GM12878 (cell line): ENCODE results near the gene RAP1GAP. TPM values are rescaled to one million over a fixed set of nuclear protein-coding genes. Genes with fewer than 3 reads are reported as not detected.

Experiments
- ATAC-seq: fragments of 200-7000 bp; cut with Tn5 transposase; 3 replicates; pipeline ENCODE4 v1.9.1; 2020; ENCODE audit warnings: mild to moderate bottlenecking, moderate library complexity
- BruUV-seq: library from RNA; stranded (reverse); fragments of 400-500 nt; replicated peaks from 2 replicates; lab custom pipeline; 2021; lab: Mats Ljungman, UMichigan
- CTCF ChIA-PET: fragments of 300-600 bp; sonication (Branson Sonifier 250); formaldehyde crosslinking; extraction: SDS; loops from one replicate; lab custom pipeline; 2021; ENCODE audit warnings: inconsistent platforms; lab: Yijun Ruan, JAX
- POLR2A ChIA-PET: fragments of 350-600 bp; formaldehyde crosslinking; extraction: SDS; loops from one replicate; lab custom pipeline; 2021; ENCODE audit warnings: inconsistent platforms; lab: Charles Lee
- RAD21 ChIA-PET: fragments of 300-600 bp; sonication (Branson Sonifier 250); formaldehyde crosslinking; loops from one replicate; lab custom pipeline; 2023; ENCODE audit warnings: antibody characterized with exemption; ENCODE audit not compliant: unreplicated experiment; lab: Charles Lee
- SMC1A ChIA-PET: fragments of 300-600 bp; sonication (Branson Sonifier 250); formaldehyde crosslinking; loops from one replicate; lab custom pipeline; 2023; ENCODE audit not compliant: unreplicated experiment, uncharacterized antibody; lab: Charles Lee
- DNase-seq: peaks from one replicate; pipeline ENCODE4 v3.0.0-alpha.2; 2011; ENCODE audit warnings: low read depth, low spot score
- FAIRE-seq: peaks from 3 replicates; lab custom pipeline; 2011; peaks lifted over from hg19 to GRCh38; lab: Jason Lieb, UNC
- H2AFZ ChIP-seq: 2 replicates; pipeline ENCODE4 v1.6.0; 2011; ENCODE audit warnings: low read depth, low read length, control low read depth; ENCODE audit not compliant: control insufficient read depth
- H3K27ac ChIP-seq: 2 replicates; pipeline ENCODE4 v1.5.1; 2011; ENCODE audit warnings: control low read depth; ENCODE audit not compliant: control insufficient read depth, insufficient read depth
- H3K27me3 ChIP-seq, 2 experiments: replicated peaks in 1 of 2; 2 replicates each; pipeline versions ENCODE4 v1.6.0 to v1.6.1; 2011; ENCODE audit warnings: low read length in 1 of 2; ENCODE audit not compliant: control insufficient read depth in 2 of 2, insufficient read depth in 2 of 2
- H3K36me3 ChIP-seq, 2 experiments: 2 replicates each; pipeline ENCODE4 v1.5.1; 2011; ENCODE audit warnings: low read length in 1 of 2; ENCODE audit not compliant: control insufficient read depth in 2 of 2, insufficient read depth in 2 of 2
- H3K4me1 ChIP-seq: 2 replicates; pipeline ENCODE4 v1.6.1; 2011; ENCODE audit warnings: mild to moderate bottlenecking, low read length, moderate library complexity, mixed read lengths; ENCODE audit not compliant: control insufficient read depth, insufficient read depth
- H3K4me2 ChIP-seq: 2 replicates; pipeline ENCODE4 v1.6.0; 2011; ENCODE audit warnings: control low read depth; ENCODE audit not compliant: control insufficient read depth, insufficient read depth
- H3K4me3 ChIP-seq: fragments of 200-600 bp; sonication (generic); 2 replicates; pipeline ENCODE4 v1.5.1; 2016
- H3K79me2 ChIP-seq: 2 replicates; pipeline ENCODE4 v1.6.0; 2011; ENCODE audit warnings: low read length; ENCODE audit not compliant: control insufficient read depth, insufficient read depth
- H3K9ac ChIP-seq: 2 replicates; pipeline ENCODE4 v1.8.0; 2011; ENCODE audit warnings: low read length, control low read depth, mixed read lengths; ENCODE audit not compliant: control insufficient read depth, insufficient read depth
- H3K9me3 ChIP-seq: replicated peaks from 3 replicates; pipeline ENCODE4 v1.5.1; 2011; ENCODE audit warnings: mild to moderate bottlenecking, low read length; ENCODE audit not compliant: control insufficient read depth, insufficient read depth
- H4K20me1 ChIP-seq: 2 replicates; pipeline ENCODE4 v1.6.0; 2011; ENCODE audit not compliant: control insufficient read depth, insufficient read depth
- CHD2 ChIP-seq: IDR thresholded peaks from 2 replicates; pipeline ENCODE4 v1.6.1; 2011; ENCODE audit warnings: low read depth, low read length, improper control_type of control experiment, borderline replicate concordance
- EP300 ChIP-seq, 2 experiments: fragments of 150-350 bp in 1 of 2; IDR thresholded peaks; 2 replicates each; pipeline ENCODE4 v1.6.1; 2011 to 2012; ENCODE audit warnings: low read depth in 2 of 2, low read length in 2 of 2, borderline replicate concordance in 1 of 2, improper control_type of control experiment in 1 of 2, inconsistent platforms in 1 of 2; ENCODE audit not compliant: control insufficient read depth in 1 of 2
- GATAD2B ChIP-seq: fragments of 450-650 bp; conservative IDR thresholded peaks from 2 replicates; pipeline ENCODE4 v1.6.1; 2017; ENCODE audit warnings: low read depth, mild to moderate bottlenecking, moderate library complexity
- HDAC6 ChIP-seq: fragments of 200-600 bp; sonication (generic); IDR thresholded peaks from one replicate; pipeline ENCODE4 v1.8.0; 2017; ENCODE audit warnings: antibody characterized with exemption; ENCODE audit not compliant: unreplicated experiment
- HDGF ChIP-seq: fragments of 450-650 bp; IDR thresholded peaks from 2 replicates; pipeline ENCODE4 v1.6.1; 2016; ENCODE audit warnings: antibody characterized with exemption
- MEF2B ChIP-seq: fragments of 450-650 bp; IDR thresholded peaks from 2 replicates; pipeline ENCODE4 v1.6.1; 2018; ENCODE audit warnings: mild to moderate bottlenecking, moderate library complexity; ENCODE audit not compliant: partially characterized antibody, poor library complexity, severe bottlenecking
- RAD21 ChIP-seq: IDR thresholded peaks from 2 replicates; pipeline ENCODE4 v1.6.1; 2011; ENCODE audit warnings: mild to moderate bottlenecking, low read depth, low read length, moderate library complexity; ENCODE audit not compliant: insufficient read depth
- RBBP5 ChIP-seq: fragments of 200-600 bp; sonication (generic); conservative IDR thresholded peaks from 2 replicates; pipeline ENCODE4 v1.6.1; 2016
- TARDBP ChIP-seq: IDR thresholded peaks from 2 replicates; pipeline ENCODE4 v1.6.1; 2016; ENCODE audit warnings: borderline replicate concordance
- TCF12 ChIP-seq: IDR thresholded peaks from 2 replicates; pipeline ENCODE4 v1.6.1; 2011; ENCODE audit warnings: low read depth, mild to moderate bottlenecking, low read length
- WGBS: methylation state at CpG from one replicate; pipeline ENCODE4 v1.1.6; 2016; ENCODE audit warnings: low lambda C conversion rate; ENCODE audit not compliant: insufficient replicate concordance, insufficient coverage; ENCODE audit errors: missing lambda C conversion rate; 5-methylcytosine and 5-hydroxymethylcytosine counted together
- in situ Hi-C: fragments of 300-500 bp; cut with MboI; formaldehyde crosslinking; loops from 9 replicates; pipeline ENCODE4 v1.14.3; 2018; ENCODE audit warnings: mixed read lengths
- intact Hi-C: fragments of 100-400 bp; cut with micrococcal nuclease; formaldehyde crosslinking; loops from one replicate; pipeline ENCODE4 v1.14.2; 2022; ENCODE audit not compliant: unreplicated experiment
- polyA plus RNA-seq, 11 experiments: library from polyadenylated mRNA; depleted of rRNA in 4 of 11; unstranded in 6 of 11; stranded (reverse) in 5 of 11; fragments of >200 nt; fragmentation: Nextera tagmentation in 4 of 11; fragmentation: Illumina TruSeq in 1 of 11; extraction: Ambion mirVana in 4 of 11; extraction: Trizol in 1 of 11; gene quantifications; 1 replicate in 1 of 11; 2 replicates in 10 of 11; pipeline versions ENCODE4 v1.2.1 to v1.2.3, GENCODE V29; 2011 to 2016; ENCODE audit warnings: inconsistent platforms in 2 of 11, missing spikeins in 2 of 11, low read depth in 1 of 11
- total RNA-seq, 4 experiments: library from RNA; depleted of rRNA in 3 of 4; stranded (reverse); fragments of >200 nt in 3 of 4; fragmentation: Illumina TruSeq in 1 of 4; extraction: Trizol in 1 of 4; gene quantifications; 2 replicates each; pipeline versions ENCODE4 v1.2.1 to v1.2.3, GENCODE V29; 2013 to 2021
- TF ChIP-seq, protein P1 (sequence below): IDR thresholded peaks from 2 replicates; pipeline ENCODE4 v1.6.1; 2011; ENCODE audit warnings: low read depth, low read length, improper control_type of control experiment, borderline replicate concordance
- TF ChIP-seq, protein P2 (sequence below): IDR thresholded peaks from 2 replicates; pipeline ENCODE4 v1.6.1; 2012; ENCODE audit warnings: mild to moderate bottlenecking, low read depth, low read length

The RAP1GAP gene
- total and polyA plus RNA-seq, 10 of the 15 experiments (the other 5 are each of a cell fraction or from before 2014, with no cell fraction given): 0.04 to 0.96 (median 0.09) TPM; not detected in 3

DNA sequence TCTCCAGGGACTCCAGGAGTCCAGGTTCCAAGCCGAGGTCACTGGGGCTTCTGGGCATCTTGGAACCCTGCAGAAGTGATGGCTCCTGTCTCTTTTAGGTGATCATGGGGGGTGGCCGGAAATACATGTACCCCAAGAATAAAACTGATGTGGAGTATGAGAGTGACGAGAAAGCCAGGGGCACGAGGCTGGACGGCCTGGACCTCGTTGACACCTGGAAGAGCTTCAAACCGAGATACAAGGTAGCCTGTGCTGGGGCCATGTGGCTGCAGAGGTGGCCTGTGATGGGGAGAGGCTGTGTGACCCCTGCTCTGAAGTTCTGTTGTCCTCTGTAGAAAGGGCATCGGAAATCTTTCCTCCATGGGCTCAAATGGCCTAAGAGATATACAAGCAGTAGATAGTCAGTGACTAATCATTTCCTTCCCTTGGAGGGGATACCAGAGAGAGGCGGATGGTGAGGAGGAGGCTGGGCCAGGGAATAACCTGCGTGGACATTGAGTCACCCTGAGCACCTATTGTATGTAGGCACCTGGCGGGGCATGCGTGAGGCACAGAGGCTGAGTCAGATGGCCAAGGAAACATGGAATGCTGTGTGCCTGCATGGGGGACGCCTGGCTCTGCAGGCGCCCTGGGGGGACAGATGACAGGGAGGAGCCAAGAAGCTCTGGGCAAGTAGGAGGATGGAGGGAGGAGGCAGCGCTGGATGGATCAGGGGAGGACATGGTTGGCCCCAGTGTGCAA lies 101.0 kb downstream of the RAP1GAP start:
- Histone ChIP-seq H3K4me2 (no peak overlapping the region), H3K79me2 (no peaks in the 10 kb centered on the region), H3K27me3 (no peaks in the 10 kb centered on the region; a peak in 1 of 4 replicates), H3K4me3 (no peak overlapping the region), H4K20me1 (no peaks in the 10 kb centered on the region), H2AFZ (no peak overlapping the region), H3K9ac (no peak overlapping the region), H3K36me3 (no peaks in the 10 kb centered on the region), H3K9me3 (no peaks in the 10 kb centered on the region), H3K4me1 (no peaks in the 10 kb centered on the region), H3K27ac (no peak overlapping the region)
- POLR2A ChIA-PET: no interaction called here
- FAIRE-seq (no peak), ATAC-seq (no peak), DNase-seq (no peak)
- CTCF ChIA-PET: no interaction called here
- no TSS peak for BruUV-seq
- TF ChIP-seq HDAC6: no peak
- TF ChIP-seq MEF2B: no peak
- no peak for TF ChIP-seq HDGF
- no peak for TF ChIP-seq GATAD2B
- TF ChIP-seq TARDBP: no peak
- in situ Hi-C loops: no loop called here
- 21% methylated on average over 15 of the region's 15 CpGs for WGBS
- RAD21 ChIA-PET: no interaction called here
- intact Hi-C loops: no loop called here
- SMC1A ChIA-PET: no interaction called here

DNA sequence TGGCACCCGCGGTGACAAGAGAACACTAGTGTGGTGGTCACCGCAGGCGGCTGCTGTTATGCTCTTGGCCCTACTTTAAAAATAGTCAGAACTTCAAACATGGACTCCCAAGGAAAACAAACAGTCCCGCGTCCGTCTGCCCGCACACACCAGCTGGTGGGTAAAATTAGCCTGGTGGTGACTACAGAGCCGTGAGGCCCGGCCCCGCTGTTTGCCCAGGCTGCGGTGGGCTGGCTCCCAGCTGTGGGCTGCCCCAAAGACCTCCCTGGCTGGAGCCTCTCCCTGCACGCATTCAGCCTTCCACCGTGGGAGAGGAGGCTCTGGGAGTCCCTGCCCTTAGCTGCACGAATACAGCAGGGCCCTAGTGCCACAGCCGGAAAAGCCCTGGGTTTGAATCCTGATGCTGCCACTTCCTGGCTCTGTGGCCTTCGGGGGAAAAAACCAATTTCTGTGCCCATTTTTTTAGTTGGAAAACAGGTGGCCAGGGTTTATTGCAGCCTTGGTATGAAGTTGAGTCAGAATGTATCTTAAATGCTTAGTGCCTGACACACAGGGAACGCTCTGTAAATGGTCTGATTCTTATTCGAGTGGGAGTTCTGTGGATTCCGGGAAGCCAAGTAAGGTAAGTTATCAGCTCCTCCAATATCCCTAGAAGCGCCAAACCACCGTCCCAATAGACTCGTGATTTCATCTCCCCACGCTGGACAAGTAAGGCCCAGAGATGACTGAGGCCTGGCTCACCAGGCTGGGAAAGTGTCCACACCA lies 101.7 kb downstream of the RAP1GAP start:
- ChIA-PET SMC1A (no interaction called here), POLR2A (no interaction called here), RAD21 (no interaction called here), CTCF (no interaction called here)
- H3K79me2 ChIP-seq: no peaks in the 10 kb centered on the region
- H3K4me3 ChIP-seq: no peak overlapping the region
- DNase-seq: no peak
- no TSS peak for BruUV-seq
- no peak overlapping the region for H3K27ac ChIP-seq
- H3K9me3 ChIP-seq: no peaks in the 10 kb centered on the region
- in situ Hi-C loops (no loop called here), intact Hi-C loops (no loop called here)
- no peak overlapping the region for H2AFZ ChIP-seq
- H4K20me1 ChIP-seq: no peaks in the 10 kb centered on the region
- no peak overlapping the region for H3K9ac ChIP-seq
- H3K36me3 ChIP-seq: no peaks in the 10 kb centered on the region
- no peak overlapping the region for H3K4me2 ChIP-seq
- no peak for FAIRE-seq
- H3K4me1 ChIP-seq: no peaks in the 10 kb centered on the region
- no peaks in the 10 kb centered on the region; a peak in 1 of 4 replicates for H3K27me3 ChIP-seq
- ATAC-seq: no peak
- WGBS: 51% methylated on average over 24 of the region's 24 CpGs
- TF ChIP-seq, protein P1, sequence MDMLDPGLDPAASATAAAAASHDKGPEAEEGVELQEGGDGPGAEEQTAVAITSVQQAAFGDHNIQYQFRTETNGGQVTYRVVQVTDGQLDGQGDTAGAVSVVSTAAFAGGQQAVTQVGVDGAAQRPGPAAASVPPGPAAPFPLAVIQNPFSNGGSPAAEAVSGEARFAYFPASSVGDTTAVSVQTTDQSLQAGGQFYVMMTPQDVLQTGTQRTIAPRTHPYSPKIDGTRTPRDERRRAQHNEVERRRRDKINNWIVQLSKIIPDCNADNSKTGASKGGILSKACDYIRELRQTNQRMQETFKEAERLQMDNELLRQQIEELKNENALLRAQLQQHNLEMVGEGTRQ: no peak
- TF ChIP-seq TCF12: no peak
- TF ChIP-seq HDAC6: no peak
- TF ChIP-seq RAD21: no peak
- no peak for TF ChIP-seq EP300 (IDR thresholded peaks at IDR 0.05; ENCODE audit: borderline replicate concordance in 1 of 2, control insufficient read depth in 1 of 2, low read depth in 2 of 2, low read length in 2 of 2)
- no peak for TF ChIP-seq CHD2
- TF ChIP-seq, protein P2, sequence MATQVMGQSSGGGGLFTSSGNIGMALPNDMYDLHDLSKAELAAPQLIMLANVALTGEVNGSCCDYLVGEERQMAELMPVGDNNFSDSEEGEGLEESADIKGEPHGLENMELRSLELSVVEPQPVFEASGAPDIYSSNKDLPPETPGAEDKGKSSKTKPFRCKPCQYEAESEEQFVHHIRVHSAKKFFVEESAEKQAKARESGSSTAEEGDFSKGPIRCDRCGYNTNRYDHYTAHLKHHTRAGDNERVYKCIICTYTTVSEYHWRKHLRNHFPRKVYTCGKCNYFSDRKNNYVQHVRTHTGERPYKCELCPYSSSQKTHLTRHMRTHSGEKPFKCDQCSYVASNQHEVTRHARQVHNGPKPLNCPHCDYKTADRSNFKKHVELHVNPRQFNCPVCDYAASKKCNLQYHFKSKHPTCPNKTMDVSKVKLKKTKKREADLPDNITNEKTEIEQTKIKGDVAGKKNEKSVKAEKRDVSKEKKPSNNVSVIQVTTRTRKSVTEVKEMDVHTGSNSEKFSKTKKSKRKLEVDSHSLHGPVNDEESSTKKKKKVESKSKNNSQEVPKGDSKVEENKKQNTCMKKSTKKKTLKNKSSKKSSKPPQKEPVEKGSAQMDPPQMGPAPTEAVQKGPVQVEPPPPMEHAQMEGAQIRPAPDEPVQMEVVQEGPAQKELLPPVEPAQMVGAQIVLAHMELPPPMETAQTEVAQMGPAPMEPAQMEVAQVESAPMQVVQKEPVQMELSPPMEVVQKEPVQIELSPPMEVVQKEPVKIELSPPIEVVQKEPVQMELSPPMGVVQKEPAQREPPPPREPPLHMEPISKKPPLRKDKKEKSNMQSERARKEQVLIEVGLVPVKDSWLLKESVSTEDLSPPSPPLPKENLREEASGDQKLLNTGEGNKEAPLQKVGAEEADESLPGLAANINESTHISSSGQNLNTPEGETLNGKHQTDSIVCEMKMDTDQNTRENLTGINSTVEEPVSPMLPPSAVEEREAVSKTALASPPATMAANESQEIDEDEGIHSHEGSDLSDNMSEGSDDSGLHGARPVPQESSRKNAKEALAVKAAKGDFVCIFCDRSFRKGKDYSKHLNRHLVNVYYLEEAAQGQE: no peak
- no peak for TF ChIP-seq RBBP5
